Adrenal gland (tissue), 5 donors: ENCODE data around the gene DYSF.

ENCODE experiments used
- CTCF ChIP-seq, 6 experiments: fragments of 450-650 bp in 4 of 6; fragments of 200-600 bp in 2 of 6; sonication (generic) in 1 of 6; IDR thresholded peaks; 1 replicate in 5 of 6; 2 replicates in 1 of 6; pipeline versions ENCODE4 v1.5.1 to v1.8.0; 2016 to 2021; ENCODE audit warnings: antibody characterized with exemption in 6 of 6, mild to moderate bottlenecking in 2 of 6, moderate library complexity in 1 of 6
- POLR2A ChIP-seq, 2 donors: fragments of 450-650 bp; IDR thresholded peaks; one replicate each; pipeline ENCODE4 v1.6.1; 2017; ENCODE audit warnings: antibody characterized with exemption in 2 of 2, mild to moderate bottlenecking in 2 of 2, moderate library complexity in 1 of 2
- donor health status: DM: no; HTN: no; CAD: no.

DNA sequence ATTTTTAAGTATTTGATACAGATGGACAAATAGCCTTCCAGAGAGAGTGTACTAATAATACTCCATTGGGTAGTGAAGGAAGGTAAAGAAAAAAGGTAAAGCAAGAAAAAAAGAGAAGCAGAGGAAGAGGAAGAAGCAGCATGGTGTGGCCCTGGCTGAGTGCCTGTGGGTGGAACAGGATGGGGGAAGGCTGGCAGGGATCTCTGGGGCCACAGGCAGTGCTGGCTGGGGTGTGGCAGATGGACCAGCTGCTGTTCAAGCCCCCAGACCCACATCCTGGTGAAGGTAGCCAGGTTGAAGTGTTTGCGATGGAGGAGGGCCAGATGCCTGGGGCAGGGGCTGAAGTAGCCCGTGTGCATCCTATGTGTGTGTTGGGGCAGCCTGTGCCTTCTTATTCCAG lies 79.0 kb downstream of the DYSF start:
- TF ChIP-seq CTCF (IDR thresholded peaks at IDR 0.05), result no peak
- no peak for TF ChIP-seq POLR2A (IDR thresholded peaks at IDR 0.05)
